NCI-H146 treated with DMSO at 0.1 percent for 48 hours (cell line): ENCODE results near the gene RGCC.

ENCODE experiments used
- DNase-seq: peaks from one replicate; lab custom pipeline; 2025; ENCODE audit not compliant: unreplicated experiment; lab: John Stamatoyannopoulos, UW

Gene RGCC

GRCh38 chr13:41452462-41452861, 4.9 kb upstream of the RGCC start:
- DNase-seq = no peak

- DNase-seq = no peak
Observed at GRCh38 chr13:41453620-41454019, 3.7 kb upstream of the RGCC start.

DNA sequence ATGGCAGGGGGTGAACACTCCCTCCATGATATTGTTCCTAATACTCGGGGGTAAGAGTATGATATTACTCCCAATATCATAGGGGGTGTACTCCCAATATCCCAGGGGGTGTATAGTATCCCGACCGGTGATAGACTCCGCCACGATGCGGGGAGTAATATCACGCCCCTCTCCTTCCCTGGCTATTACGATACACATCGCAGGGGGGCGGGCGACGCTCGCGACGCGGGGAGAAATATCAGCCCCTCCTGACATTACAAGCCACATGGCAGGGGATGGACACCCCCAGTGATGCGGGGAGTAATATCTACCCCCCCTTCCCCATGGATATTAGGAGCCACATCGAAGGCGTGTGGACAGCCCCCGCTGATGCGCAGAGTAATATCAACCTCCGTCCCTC, 3.2 kb upstream of the RGCC start:
- DNase-seq = no peak

- no peak for DNase-seq
Observed at GRCh38 chr13:41455725-41456419, 1.5 kb upstream of the RGCC start.

DNA sequence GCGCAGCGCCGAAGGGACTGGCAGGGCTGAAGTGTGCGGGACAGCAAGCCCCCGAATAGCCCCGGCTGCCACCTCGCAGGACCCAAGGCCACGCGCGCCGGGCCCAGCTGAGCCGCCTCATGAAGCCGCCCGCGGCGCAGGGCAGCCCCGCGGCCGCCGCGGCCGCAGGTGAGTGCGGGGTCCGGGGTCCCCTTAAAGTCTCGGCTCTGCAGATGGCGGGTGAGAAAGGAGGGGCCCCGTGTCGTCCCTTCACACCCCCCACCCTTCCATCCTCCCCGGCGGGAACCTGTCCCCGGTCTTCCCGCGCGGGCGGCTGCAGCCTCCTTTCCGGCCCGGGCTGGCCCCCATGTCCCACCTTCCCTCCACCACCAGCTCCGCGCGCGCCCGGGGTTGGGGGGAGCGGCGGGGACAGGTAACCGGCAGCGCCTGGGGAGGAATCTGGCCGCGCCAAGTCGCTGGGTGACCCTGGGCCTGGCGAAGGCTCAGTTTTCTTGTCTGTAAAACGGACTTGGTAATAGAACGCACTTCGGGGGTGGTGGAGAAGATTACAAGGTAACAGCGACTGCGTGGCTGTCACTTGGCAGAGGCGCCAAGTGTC, 338 bp downstream of the RGCC start:
- DNase-seq = no peak

DNA sequence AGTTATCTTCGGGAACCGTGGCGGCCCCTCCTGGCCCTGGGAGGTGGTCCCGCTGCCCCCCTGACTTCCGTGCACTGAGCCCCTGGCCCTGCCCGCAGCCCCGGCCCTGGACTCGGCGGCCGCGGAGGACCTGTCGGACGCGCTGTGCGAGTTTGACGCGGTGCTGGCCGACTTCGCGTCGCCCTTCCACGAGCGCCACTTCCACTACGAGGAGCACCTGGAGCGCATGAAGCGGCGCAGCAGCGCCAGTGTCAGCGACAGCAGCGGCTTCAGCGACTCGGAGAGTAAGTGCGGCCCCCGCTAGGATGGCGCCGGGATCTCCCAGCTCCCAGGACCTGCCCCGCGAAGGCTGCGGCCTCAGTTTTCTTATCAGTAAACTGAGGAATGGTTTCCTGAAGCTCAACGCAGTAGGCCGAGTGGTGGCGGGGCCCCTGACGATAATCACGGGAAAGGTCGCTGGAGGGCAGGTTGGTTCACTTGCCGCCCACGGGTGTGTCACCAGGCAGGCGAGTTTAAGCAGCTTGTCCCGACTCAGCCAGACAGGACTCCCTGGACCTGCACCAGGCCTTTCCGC, 924 bp downstream of the RGCC start:
- DNase-seq = no peak

DNA sequence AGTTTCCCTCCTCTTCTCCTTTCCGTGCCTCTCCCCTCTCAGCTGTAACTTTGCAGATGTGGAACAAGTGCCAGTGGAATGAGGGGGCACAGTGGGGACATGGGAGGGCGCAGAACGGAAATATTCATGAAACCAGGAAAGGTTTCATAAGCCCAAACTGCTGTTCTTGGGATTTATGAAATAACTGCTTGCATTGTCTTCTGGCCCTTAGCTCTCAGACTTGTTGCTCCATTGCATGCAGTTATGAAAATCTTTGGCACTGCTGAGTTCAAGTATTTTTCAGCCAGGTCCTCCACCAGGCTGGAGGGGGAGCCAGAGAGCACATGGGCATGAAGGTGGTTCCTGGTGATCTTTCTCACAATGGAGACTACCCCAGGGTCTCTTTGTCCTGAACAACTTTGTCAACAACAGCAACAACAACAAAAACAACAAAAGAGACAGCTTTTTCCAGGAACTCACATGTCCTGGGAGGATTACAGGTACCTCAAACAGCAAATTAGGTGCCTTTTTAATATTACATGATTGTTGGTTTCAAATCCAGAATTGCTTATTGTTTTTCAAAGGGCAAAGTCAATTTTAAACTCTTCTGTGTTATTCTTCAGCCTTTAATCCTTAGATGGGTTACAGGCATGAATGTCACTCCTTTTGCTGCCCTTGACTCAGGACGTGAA, 1.5 kb downstream of the RGCC start:
- no peak for DNase-seq

GRCh38 chr13:41459432-41460073, 2.2 kb downstream of the RGCC start:
- no peak for DNase-seq

GRCh38 chr13:41460074-41460465, 2.7 kb downstream of the RGCC start:
- no peak for DNase-seq

GRCh38 chr13:41460930-41461329, 3.6 kb downstream of the RGCC start:
- no peak for DNase-seq

DNA sequence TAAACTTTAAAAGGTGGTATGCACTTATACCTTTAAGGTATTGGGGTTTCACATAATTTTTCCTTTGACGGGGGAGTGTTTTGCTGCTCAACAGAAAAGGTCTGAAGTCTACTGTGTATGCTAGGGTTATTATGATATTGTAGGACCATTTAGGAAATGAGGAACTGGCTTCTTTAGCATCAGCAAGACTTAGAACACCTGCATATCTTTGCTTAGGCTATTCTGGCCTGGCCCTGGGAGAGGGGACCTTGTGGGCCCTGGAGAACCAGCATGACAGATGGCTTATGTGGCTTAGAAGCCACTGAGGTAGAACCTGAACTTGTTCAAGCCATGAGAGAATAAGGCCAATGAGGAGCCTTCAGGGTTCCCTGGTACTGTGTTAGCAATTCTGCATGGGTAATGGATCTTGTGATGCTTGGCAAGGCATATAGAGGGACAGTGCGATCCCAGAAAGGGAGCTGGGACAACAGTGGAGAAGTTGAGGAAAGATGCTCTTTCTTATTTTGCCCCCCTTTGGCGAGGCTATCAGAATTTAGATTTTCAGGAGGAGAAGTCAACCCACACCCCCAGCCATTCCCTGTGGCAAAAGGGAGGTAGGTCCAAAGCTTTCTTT, 4.3 kb downstream of the RGCC start:
- no peak for DNase-seq

GRCh38 chr13:41462427-41462826, 5.1 kb downstream of the RGCC start:
- no peak for DNase-seq

GRCh38 chr13:41463838-41464602, 6.7 kb downstream of the RGCC start:
- no peak for DNase-seq

GRCh38 chr13:41465241-41465847, 8.0 kb downstream of the RGCC start:
- DNase-seq = no peak

DNA sequence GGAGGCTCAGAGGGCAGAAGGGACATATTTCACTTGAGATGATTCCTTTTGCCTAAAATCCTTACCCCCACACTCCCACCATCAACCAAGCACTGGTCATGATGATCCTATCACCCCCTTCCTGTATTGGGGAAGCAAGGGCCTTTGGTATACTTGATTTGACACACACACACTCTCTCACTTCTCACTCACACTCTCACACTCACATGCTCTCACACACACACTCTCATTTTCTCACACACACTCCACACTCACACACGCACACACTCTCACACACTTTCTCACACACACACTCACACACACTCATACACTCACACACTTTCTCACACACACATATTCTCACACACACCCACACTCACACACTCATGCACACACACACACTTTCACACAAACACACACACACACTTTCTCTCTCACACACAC, 8.6 kb downstream of the RGCC start:
- no peak for DNase-seq

GRCh38 chr13:41467425-41467945, 10.1 kb downstream of the RGCC start:
- no peak for DNase-seq

DNA sequence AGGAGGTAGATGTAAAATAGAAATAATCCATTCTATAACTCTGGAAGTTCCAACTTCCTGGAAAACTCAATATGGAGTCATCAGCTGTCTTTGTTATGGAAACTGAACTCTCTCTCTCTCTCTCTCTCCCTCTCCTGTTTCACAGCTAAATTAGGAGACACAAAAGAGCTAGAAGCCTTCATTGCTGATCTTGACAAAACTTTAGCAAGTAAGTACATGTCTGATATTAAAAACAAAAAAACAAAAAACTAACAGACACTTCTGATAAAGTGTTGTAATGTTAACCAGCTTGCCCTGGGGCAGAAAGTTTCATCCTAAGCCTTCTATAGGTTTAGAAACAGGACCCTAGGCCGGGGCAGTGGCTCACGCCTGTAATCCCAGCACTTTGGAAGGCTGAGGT, 11.3 kb downstream of the RGCC start:
- no peak for DNase-seq

DNA sequence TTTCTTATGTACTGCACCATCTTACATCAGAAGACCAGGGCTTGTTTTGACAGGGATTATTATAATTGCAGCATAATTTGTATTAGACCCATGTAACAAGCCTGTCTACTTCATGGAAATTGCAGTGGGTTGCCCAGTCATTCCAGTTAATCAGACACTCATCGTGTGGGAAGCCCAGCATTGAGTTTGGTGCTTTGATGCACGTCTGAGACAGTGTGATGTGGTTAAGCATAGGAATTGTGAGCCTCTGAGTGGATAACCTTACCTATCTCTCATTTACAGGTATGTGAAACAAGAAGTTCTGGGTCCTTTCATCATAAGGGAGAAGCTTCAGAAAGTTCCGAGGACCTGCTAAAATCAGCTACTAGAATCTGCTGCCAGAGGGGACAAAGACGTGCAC, 12.8 kb downstream of the RGCC start:
- no peak for DNase-seq

- DNase-seq = no peak
Observed at GRCh38 chr13:41471785-41472184, 14.4 kb downstream of the RGCC start.

- DNase-seq = no peak
Observed at GRCh38 chr13:41487222-41487621, 29.9 kb downstream of the RGCC start.
